GM21786 (cell line): Measurements from ENCODE around the gene LRP2.
"Not testable (repeated sequence)": the region's sequence is repeated elsewhere in the genome, so short reads cannot be mapped to it uniquely, and the experiment has no call there.

ENCODE experiments used
- ATAC-seq: cut with Tn5 transposase; IDR thresholded peaks from one replicate; pipeline ENCODE4 v1.9.1; 2021; ENCODE audit not compliant: unreplicated experiment

LRP2 gene

DNA sequence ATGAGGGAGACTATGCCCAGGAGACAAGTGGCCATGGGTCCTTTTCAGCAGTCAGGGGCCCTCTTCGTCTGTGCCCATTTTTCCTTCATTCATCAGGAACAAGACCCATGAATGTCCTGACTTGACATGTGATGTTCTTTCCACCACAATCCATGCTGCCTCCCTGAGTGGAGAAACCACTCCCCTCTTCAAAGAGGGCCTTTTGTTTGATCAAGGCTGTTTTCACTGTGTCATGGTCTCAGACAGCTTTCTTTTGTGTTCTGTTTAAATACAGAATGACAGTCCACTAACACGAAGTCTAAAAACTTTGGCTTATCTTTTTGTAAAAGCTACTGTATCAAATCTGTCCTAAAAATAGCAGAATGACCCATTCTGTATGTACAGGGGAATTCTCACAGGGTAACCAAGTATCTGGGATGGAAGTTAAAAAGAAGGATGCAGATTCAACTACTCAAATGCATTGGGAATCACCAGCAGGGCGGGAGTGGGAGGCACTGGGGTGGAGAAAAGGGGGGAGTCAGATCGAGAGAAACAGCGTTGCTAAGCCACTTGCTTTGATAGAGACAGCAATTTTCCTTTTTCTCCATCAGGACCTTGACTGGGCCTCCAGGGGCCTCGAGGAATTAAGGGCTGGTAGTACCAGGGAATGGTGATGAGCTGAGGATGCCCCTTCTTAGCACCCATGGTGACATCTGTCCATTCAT lies 13.9 kb downstream of the LRP2 start:
- ATAC-seq: no peak

DNA sequence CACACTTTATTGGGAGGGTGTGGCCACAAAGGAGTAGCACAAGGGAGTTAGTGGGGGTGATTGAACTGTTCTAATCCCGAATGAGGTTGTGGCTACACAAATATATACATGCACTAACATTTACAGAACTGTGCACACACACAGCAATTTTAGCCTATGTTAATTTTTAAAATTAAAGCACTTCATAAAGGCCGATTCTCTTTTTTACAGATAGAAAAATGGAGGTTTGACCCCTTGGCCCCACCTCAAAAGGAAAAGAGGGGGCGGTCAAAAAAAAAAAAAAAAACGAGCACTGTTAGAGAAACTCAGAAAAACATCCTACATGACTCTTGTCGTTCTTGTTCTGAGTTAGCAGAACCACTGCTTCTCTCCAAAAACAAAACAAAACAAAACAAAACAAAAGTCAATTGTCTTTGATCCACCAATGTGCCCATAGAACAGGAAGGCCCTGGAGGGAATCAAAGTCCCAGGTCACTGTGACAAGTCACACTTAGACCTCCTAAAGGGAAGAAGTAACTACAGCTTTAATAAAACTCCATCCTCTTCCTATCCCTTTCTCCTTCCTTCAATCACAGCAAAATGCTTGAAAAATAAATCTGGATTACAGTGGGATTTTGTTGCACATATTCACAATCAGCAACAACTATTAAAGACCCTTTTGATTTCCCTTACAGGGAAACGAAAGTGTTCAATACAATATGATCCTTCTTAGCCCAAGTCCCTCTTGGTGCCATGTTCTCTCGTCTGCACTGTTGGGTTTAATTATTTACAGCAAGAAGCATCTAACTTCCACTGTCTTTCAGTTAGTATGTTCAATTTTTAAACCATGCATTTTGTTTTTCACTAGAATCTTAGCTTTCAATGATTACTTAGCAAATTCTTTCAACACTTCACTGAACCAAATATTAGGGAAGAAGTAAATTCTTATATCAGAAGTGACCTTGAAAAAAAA lies 16.6 kb downstream of the LRP2 start:
- ATAC-seq: no peak

DNA sequence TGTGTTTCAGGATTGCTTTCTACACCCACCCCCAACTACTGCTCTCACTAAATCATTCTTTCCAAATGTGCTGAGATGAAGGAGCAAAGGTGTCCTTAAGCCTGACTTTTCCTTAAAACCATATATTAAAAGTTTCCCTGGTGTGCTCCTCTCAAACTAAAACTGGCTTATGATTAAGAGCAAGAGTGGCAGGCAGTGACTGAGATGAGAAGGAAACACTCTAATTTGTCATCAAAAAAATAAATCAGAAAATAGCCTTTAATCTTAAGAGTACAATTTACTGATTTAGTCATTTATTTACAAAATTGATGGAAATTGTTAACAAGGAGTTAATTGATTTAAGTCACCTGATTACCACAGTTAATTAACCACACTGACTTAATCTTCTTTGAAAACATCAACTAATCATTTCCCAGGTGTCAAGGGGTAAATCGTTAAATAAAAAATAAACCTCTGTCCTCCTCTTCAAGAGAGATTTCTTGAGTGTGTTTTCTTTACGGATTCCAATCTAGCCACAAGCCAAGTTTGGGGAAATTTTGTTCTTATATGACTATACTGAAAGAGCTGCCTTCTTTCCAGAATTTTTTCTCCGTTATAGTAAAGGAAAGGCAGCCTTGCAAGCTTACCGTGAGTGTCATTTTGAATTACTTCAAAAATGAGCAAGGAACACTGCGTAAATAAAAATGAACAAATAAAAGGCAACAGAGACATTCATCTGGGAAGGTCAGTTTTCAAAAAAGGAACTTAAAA lies 17.4 kb downstream of the LRP2 start:
- no peak for ATAC-seq

DNA sequence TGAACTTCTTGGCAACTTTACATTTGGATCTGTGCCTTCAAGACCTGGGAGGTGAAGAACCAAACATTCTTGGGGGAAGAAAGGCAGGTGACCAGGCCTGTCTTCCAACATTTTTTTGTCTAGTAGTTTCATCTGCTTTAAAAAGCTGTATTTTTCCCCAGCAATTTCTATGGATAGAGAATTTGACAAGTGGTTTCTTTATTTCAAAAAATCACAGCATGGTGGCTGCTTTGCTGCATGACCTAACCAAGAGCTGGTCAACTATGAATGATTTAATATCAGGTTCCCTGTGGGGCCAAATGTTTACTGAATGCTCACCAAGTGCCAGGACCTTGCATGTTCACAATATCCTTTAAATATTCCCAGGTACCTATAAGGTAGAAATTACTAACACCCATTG lies 19.1 kb downstream of the LRP2 start:
- ATAC-seq: no peak

DNA sequence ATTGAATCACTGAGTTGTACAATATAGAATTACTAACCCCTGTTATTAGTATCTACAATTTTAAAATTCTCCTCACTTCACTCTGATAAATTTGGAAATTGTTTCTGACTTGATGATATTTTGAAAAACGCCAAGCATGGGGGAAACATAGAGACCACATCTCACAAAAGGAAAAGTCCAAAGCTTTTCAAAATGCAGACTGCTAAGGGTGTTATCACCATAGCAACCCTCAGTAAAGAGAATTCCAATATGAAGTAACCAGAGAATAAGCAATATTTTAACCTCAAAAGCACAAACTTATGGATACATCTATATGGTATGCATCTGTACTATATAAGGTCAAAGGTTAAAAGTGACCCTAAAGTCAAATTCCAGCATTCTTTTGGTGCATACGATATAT lies 22.7 kb downstream of the LRP2 start:
- no peak for ATAC-seq

DNA sequence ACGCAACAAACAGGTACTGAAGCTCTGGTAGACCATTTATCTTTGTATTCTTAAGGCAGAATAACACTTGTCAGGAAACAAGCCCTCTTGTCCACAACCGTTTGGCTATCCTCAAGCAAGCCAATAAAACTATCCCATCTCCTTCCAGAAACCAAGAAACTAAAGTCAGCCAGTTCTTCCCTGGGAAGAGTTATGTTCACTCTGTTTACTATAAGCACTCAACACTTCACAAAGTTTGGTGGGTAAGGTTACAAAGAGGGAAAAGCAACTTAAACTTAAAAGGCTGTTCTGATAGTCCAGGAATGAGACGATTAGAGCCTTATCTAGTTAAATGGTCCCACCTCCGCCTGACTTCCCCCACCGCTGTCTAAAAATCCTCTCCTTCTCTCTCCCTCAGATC lies 25.6 kb downstream of the LRP2 start:
- no peak for ATAC-seq

DNA sequence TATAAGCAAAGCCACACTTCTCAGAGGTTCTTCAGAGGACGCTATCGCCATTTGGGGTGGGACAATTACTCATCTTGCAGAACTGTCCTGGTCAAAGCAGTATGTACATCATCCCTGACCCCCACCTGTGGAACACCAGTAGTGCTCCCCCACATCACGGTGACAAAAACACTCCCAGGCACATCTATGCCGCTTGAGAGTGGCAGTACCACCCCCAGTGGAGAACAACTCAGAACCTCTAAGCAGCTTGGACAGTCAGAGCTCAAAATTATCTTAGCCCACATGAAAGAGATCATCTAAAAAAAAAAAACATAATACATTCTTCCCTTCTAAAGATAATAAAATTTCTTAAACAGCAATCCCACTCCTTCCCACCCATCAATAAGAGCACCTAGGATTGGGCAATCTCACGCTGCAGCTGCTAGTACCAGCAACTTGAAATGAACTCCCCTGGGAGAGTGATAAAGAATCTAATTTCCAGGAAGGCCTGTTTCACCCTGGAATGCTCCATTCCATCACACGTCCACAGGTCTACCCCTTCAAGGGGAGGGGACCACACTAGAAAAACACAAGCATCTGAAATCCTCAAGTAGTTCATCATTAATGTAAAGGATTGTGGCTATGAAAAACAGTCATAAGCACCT lies 31.7 kb downstream of the LRP2 start:
- no peak for ATAC-seq

- ATAC-seq: no peak
Measured at GRCh38 chr2:169329688-169330554, 32.4 kb downstream of the LRP2 start.

DNA sequence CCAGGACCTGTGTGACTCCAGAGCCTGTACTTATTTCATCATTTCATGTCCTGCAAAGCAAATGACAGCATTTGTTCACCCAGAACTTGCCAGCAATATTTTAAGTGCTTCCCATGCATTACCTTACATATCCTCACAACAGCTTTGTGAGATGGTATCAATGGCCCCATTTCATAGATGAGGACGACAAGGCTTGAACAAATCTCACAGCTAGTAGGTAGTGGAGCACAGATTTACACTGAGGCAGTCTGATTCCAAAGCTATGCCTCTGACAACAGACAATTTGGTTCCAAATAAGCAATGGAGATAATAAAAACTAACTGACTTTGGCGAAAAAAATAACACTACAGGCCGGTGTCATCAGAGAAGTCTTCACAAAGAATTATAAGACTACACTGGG lies 33.5 kb downstream of the LRP2 start:
- ATAC-seq: no peak

DNA sequence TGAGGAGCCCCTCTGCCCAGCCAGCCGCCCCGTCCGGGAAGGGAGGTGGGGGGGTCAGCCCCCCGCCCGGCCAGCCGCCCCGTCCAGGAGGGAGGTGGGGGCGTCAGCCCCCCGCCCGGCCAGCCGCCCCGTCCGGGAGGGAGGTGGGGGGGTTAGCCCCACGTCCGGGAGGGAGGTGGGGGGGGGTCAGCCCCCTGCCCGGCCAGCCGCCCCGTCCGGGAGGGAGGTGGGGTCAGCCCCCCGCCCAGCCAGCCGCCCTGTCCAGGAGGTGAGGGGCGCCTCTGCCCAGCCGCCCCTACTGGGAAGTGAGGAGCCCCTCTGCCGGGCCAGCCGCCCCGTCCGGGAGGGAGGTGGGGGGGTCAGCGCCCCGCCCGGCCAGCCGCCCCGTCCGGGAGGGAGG lies 34.5 kb downstream of the LRP2 start:
- not testable (repeated sequence) for ATAC-seq

GRCh38 chr2:169325886-169326285 lies 36.4 kb downstream of the LRP2 start:
- ATAC-seq: not testable (repeated sequence)

GRCh38 chr2:169324581-169325260 lies 37.6 kb downstream of the LRP2 start:
- ATAC-seq: no peak

DNA sequence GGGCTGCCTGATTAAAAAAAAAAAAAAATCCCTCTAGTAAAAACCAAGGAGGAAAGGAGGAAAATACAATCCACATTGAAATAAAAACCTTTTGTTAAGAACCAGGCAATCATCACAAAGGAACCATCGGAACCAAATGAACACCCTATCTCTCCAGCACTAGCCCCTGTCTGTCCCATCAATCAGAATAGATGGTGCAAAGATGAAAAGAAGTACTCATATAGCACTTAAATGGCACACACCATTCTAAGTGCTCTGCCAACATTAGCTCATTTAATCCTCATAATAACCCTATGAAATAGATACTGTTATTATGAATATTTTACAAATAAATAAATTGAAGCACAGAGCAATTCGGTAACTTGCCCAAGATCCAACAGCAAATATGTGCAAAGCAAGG lies 38.5 kb downstream of the LRP2 start:
- ATAC-seq: no peak

- no peak for ATAC-seq
Measured at GRCh38 chr2:169320561-169320960, 41.8 kb downstream of the LRP2 start.

- ATAC-seq: no peak
Measured at GRCh38 chr2:169315357-169315756, 47.0 kb downstream of the LRP2 start.

GRCh38 chr2:169308349-169308748 lies 54.0 kb downstream of the LRP2 start:
- ATAC-seq: not testable (repeated sequence)

GRCh38 chr2:169304689-169305088 lies 57.6 kb downstream of the LRP2 start:
- ATAC-seq: not testable (repeated sequence)

- ATAC-seq: no peak
Measured at GRCh38 chr2:169303579-169304305, 58.6 kb downstream of the LRP2 start.

DNA sequence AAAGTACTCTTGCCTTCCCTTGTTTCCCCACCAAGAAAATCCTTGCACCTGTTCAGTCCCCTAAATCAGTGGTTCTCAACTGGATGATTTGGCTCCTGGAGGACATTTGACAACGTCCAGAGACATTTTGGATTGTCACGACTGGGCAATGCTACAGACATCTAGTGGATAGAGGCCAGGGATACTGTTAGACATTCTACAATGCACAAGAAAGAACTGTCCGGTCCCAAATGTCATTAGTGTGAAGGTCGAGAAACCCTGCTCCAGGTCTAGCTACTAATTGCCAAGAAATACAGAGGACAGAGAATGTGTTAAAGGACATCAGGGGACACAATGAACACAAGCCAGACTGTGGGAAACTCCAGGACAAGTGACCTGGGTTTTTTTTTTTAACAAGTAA lies 60.0 kb downstream of the LRP2 start:
- no peak for ATAC-seq
